Suprapubic skin (tissue), 4 donors: ENCODE data around the gene ANP32E.

Experiments used
- CTCF ChIP-seq, 2 donors: fragments of 200-600 bp in 1 of 2; fragments of 450-650 bp in 1 of 2; sonication (generic) in 1 of 2; IDR thresholded peaks; one replicate each; pipeline ENCODE4 v1.5.1; 2016 to 2019; ENCODE audit warnings: antibody characterized with exemption in 2 of 2, mild to moderate bottlenecking in 1 of 2, moderate library complexity in 1 of 2
- EP300 ChIP-seq: sonication (generic); formaldehyde crosslinking; IDR thresholded peaks from one replicate; pipeline ENCODE4 v1.6.1; 2017; ENCODE audit warnings: antibody characterized with exemption
- POLR2A ChIP-seq, 2 donors: fragments of 450-650 bp; IDR thresholded peaks; one replicate each; pipeline ENCODE4 v1.6.1; 2017; ENCODE audit warnings: antibody characterized with exemption in 2 of 2, mild to moderate bottlenecking in 2 of 2, moderate library complexity in 2 of 2
- POLR2AphosphoS5 ChIP-seq, 3 donors: sonication (generic); formaldehyde crosslinking; IDR thresholded peaks; one replicate each; pipeline ENCODE4 v1.6.1; 2017; ENCODE audit warnings: antibody characterized with exemption in 3 of 3

- TF ChIP-seq CTCF (IDR thresholded peaks at IDR 0.05) (no peak), POLR2AphosphoS5 (IDR thresholded peaks at IDR 0.05) (no peak), POLR2A (IDR thresholded peaks at IDR 0.05) (no peak), EP300 (no peak)
Observed at GRCh38 chr1:150182247-150182646, 53.7 kb downstream of the ANP32E start.
